Karpas-422 (cell line): ENCODE measurements around the gene IQSEC1. TPM values are rescaled to one million over a fixed set of nuclear protein-coding genes. Genes with fewer than 3 reads are reported as not detected.
A peak's percentile ranks its signal among the peaks of the same experiment; 100 is the strongest.
"Not testable (repeated sequence)": the region's sequence is repeated elsewhere in the genome, so short reads cannot be mapped to it uniquely, and the experiment has no call there.

ENCODE experiments used
- DNase-seq: peaks from one replicate; pipeline ENCODE4 v3.0.0-alpha.2; 2015
- H2AFZ ChIP-seq: fragments of 200-600 bp; sonication (generic); 2 replicates; pipeline ENCODE4 v1.6.1; 2014; ENCODE audit warnings: antibody characterized with exemption, low read length, mixed read lengths
- H3K27ac ChIP-seq: fragments of 200-600 bp; sonication (generic); 2 replicates; pipeline ENCODE4 v1.5.1; 2014; ENCODE audit warnings: mild to moderate bottlenecking, low read length, moderate library complexity
- H3K27me3 ChIP-seq: fragments of 200-600 bp; sonication (generic); 2 replicates; pipeline ENCODE4 v1.6.1; 2014; ENCODE audit warnings: low read length, mixed read lengths
- H3K36me3 ChIP-seq: fragments of 200-600 bp; sonication (generic); 2 replicates; pipeline ENCODE4 v1.6.1; 2014; ENCODE audit warnings: low read length, mixed read lengths; ENCODE audit not compliant: insufficient read depth
- H3K4me1 ChIP-seq: fragments of 200-600 bp; sonication (generic); 2 replicates; pipeline ENCODE4 v1.6.1; 2014; ENCODE audit warnings: mild to moderate bottlenecking, low read length, mixed read lengths
- H3K4me2 ChIP-seq: fragments of 200-600 bp; sonication (generic); 2 replicates; pipeline ENCODE4 v1.6.1; 2014; ENCODE audit warnings: low read length, low read depth, mild to moderate bottlenecking; ENCODE audit not compliant: poor library complexity, severe bottlenecking
- H3K4me3 ChIP-seq: fragments of 200-600 bp; sonication (generic); 2 replicates; pipeline ENCODE4 v1.5.1; 2014; ENCODE audit warnings: mild to moderate bottlenecking, antibody characterized with exemption, low read length, mixed read lengths
- H3K79me2 ChIP-seq: fragments of 200-600 bp; sonication (generic); 2 replicates; pipeline ENCODE4 v1.6.1; 2014; ENCODE audit warnings: mild to moderate bottlenecking, low read length, mixed read lengths
- H3K9ac ChIP-seq: fragments of 200-600 bp; sonication (generic); 2 replicates; pipeline ENCODE4 v1.6.0; 2014; ENCODE audit warnings: low read length
- H3K9me2 ChIP-seq: fragments of 200-600 bp; sonication (generic), shearing (Covaris generic); replicated peaks from 2 replicates; pipeline ENCODE4 v1.6.0; 2014; ENCODE audit warnings: mild to moderate bottlenecking, low read length, moderate library complexity; ENCODE audit not compliant: insufficient read depth
- H3K9me3 ChIP-seq: fragments of 300-700, 200-600 bp; sonication (generic); 2 replicates; pipeline ENCODE4 v1.6.1; 2014; ENCODE audit warnings: low read length, mixed read lengths
- H4K20me1 ChIP-seq: fragments of 200-600 bp; sonication (generic); 2 replicates; pipeline ENCODE4 v1.6.1; 2014; ENCODE audit warnings: mild to moderate bottlenecking, antibody characterized with exemption, low read length, low read depth; ENCODE audit not compliant: insufficient read depth
- small RNA-seq: library from RNA; depleted of rRNA; stranded (forward); fragments of <200 nt; gene quantifications from one replicate; pipeline ENCODE3, GENCODE V24; 2014
- total RNA-seq: library from RNA; depleted of rRNA; stranded (reverse); fragments of >200 nt; shearing (Covaris generic); gene quantifications from 2 replicates; pipeline ENCODE4 v1.2.3, GENCODE V29; 2014; ENCODE audit warnings: low replicate concordance; rRNA removed

Gene IQSEC1
- total RNA-seq, 1 experiment from 2014 or later = 4.7 TPM

GRCh38 chr3:12859840-12860239 lies 213.4 kb downstream of the IQSEC1 start:
- no peak for DNase-seq
- no peaks in the 10 kb centered on the region for H3K27me3 ChIP-seq
- H3K9me3 ChIP-seq = no peaks in the 10 kb centered on the region
- H3K4me1 ChIP-seq = peaks cover 8% of the 10 kb centered on the region
- H4K20me1 ChIP-seq = no peaks in the 10 kb centered on the region; the same call in 1 of the 2 replicates
- H3K36me3 ChIP-seq = no peaks in the 10 kb centered on the region
- H3K79me2 ChIP-seq = no peaks in the 10 kb centered on the region
- H3K27ac ChIP-seq = no peak overlapping the region
- no peak overlapping the region for H2AFZ ChIP-seq
- H3K4me2 ChIP-seq = no peak overlapping the region
- H3K9ac ChIP-seq = no peak overlapping the region
- H3K9me2 ChIP-seq = no peaks in the 10 kb centered on the region
- H3K4me3 ChIP-seq = no peak overlapping the region

DNA sequence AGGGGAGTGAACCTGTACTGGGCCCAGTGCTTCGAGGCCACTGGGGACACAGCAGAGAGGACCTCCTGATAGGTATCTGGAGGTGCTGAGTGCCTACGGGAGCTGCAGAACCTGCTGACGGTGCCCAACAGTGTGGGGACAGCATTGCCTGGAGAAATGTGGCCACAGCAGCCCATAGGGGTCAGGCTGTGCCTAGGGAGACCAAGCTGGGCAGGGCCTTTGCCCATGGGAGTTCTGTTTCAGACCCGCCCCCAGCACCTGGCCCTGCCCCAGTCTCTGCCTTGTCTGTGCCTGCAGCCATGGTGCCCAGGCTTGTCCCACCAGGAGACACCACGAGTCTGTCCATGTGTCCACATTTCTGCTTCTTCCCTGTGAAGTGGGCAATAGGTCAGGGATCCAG lies 216.6 kb downstream of the IQSEC1 start:
- Histone ChIP-seq H3K79me2 (no peaks in the 10 kb centered on the region), H3K4me1 (peaks cover 32% of the 10 kb centered on the region), H2AFZ (no peak overlapping the region), H3K9me3 (no peaks in the 10 kb centered on the region), H4K20me1 (no peaks in the 10 kb centered on the region; the same call in 1 of the 2 replicates), H3K9ac (no peak overlapping the region), H3K4me2 (no peak overlapping the region), H3K36me3 (no peaks in the 10 kb centered on the region), H3K4me3 (no peak overlapping the region), H3K27me3 (no peaks in the 10 kb centered on the region), H3K27ac (no peak overlapping the region), H3K9me2 (no peaks in the 10 kb centered on the region)
- DNase-seq = no peak

GRCh38 chr3:12854565-12854964 lies 218.7 kb downstream of the IQSEC1 start:
- Histone ChIP-seq H4K20me1 (no peaks in the 10 kb centered on the region; the same call in 1 of the 2 replicates), H3K9ac (no peak overlapping the region), H3K36me3 (no peaks in the 10 kb centered on the region), H3K4me2 (no peak overlapping the region), H3K4me1 (peaks cover 32% of the 10 kb centered on the region), H2AFZ (no peak overlapping the region), H3K9me3 (no peaks in the 10 kb centered on the region), H3K4me3 (no peak overlapping the region), H3K27ac (no peak overlapping the region), H3K79me2 (no peaks in the 10 kb centered on the region), H3K9me2 (no peaks in the 10 kb centered on the region), H3K27me3 (no peaks in the 10 kb centered on the region)
- no peak for DNase-seq

- not testable (repeated sequence) for H3K27ac ChIP-seq
These were observed 219.4 kb downstream of the IQSEC1 start for GRCh38 chr3:12853847-12854246.

DNA sequence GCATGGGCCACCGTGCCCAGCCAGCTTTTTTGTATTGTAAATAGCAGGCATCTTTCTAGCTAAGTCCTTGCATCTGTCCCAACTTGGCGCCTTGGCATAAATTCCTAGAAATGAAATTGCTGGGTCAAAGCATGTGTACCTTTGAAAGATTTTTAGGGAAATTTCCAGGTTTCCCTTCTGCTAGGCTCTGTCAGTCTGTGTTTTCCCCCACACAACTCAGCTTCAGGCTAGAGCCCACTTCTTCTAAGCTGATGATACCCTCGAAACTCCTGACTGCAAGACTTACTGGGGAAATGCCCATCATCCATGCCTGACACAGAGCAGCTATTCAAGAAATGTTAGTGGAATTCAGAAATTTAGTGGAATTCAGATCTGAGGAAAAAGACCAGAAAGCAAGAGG lies 221.0 kb downstream of the IQSEC1 start:
- no peaks in the 10 kb centered on the region for H3K9me3 ChIP-seq
- no peaks in the 10 kb centered on the region for H3K27me3 ChIP-seq
- no peak overlapping the region for H2AFZ ChIP-seq
- no peaks in the 10 kb centered on the region for H3K36me3 ChIP-seq
- no peak overlapping the region for H3K9ac ChIP-seq
- no peak overlapping the region for H3K4me2 ChIP-seq
- no peak overlapping the region for H3K4me3 ChIP-seq
- no peaks in the 10 kb centered on the region for H3K9me2 ChIP-seq
- H3K4me1 ChIP-seq = peaks cover 32% of the 10 kb centered on the region
- H3K79me2 ChIP-seq = no peaks in the 10 kb centered on the region
- H4K20me1 ChIP-seq = no peaks in the 10 kb centered on the region; the same call in 1 of the 2 replicates
- H3K27ac ChIP-seq = no peak overlapping the region
- no peak for DNase-seq

More at GRCh38 chr3:12853847-12854246, 219.4 kb downstream of the IQSEC1 start:
- H2AFZ ChIP-seq = 0 out of 2 replicates have a peak overlapping the region, but pooled peaks have one; percentile 24
- not testable (repeated sequence) for H3K9me3 ChIP-seq, H3K9me2 ChIP-seq, H3K27me3 ChIP-seq, H4K20me1 ChIP-seq, H3K4me3 ChIP-seq, DNase-seq, H3K79me2 ChIP-seq, H3K36me3 ChIP-seq
- H3K4me1 ChIP-seq = peaks cover 32% of the 10 kb centered on the region
- H3K4me2 ChIP-seq = peak overlapping the region; percentile 53
- H3K9ac ChIP-seq = peak overlapping the region; percentile 39

Small RNAs within 50 kb of the gene (small RNA-seq; reads per million reads assigned to genes)
- gene AC034198.1 = not detected
- not detected for gene AC069271.1

Other genes starting within 250 kb of the IQSEC1 start
- gene RPL32, start 231.9 kb downstream of the IQSEC1 start, total RNA-seq = 5,091 and 6,020 TPM in 2 replicates